ENCODE results near the gene NCAPD3. TPM values are rescaled to one million over a fixed set of nuclear protein-coding genes. Genes with fewer than 3 reads are reported as not detected.

The NCAPD3 gene
- total RNA-seq, 1 experiment from 2014 or later = 52.2 TPM

DNA sequence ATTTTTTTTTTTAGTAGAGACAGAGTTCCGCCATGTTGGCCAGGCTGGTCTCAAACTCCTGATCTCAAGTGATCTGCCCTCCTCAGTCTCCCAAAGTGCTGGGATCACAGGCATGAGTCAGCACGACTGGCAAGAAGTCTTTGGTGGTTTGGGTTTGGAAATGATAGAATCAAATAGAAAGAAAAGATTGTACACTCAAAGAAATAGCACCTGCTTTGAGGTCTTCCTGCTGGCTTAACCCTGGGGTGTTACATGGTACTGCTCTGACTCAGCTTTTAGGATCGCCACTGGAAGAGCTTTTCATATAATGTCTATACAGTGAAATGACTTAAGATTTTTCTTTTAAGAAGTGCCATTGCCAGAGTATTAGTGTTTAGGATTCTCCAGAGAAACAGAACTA, 104.7 kb downstream of the NCAPD3 start:
- H3K27me3 ChIP-seq (ENCODE audit: insufficient read depth, low read length) = peaks cover 3% of the 10 kb centered on the region; the same call in 1 of the 2 replicates
- no peaks in the 10 kb centered on the region for H4K20me1 ChIP-seq (ENCODE audit: control insufficient read depth, insufficient read depth, insufficient read length)
- TF ChIP-seq, protein P1, sequence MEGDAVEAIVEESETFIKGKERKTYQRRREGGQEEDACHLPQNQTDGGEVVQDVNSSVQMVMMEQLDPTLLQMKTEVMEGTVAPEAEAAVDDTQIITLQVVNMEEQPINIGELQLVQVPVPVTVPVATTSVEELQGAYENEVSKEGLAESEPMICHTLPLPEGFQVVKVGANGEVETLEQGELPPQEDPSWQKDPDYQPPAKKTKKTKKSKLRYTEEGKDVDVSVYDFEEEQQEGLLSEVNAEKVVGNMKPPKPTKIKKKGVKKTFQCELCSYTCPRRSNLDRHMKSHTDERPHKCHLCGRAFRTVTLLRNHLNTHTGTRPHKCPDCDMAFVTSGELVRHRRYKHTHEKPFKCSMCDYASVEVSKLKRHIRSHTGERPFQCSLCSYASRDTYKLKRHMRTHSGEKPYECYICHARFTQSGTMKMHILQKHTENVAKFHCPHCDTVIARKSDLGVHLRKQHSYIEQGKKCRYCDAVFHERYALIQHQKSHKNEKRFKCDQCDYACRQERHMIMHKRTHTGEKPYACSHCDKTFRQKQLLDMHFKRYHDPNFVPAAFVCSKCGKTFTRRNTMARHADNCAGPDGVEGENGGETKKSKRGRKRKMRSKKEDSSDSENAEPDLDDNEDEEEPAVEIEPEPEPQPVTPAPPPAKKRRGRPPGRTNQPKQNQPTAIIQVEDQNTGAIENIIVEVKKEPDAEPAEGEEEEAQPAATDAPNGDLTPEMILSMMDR (conservative IDR thresholded peaks at IDR 0.05) = no peak
- H3K9me3 ChIP-seq (ENCODE audit: control insufficient read depth, low read depth, low read length) = no peaks in the 10 kb centered on the region
- no peak overlapping the region for H3K4me3 Mint-ChIP-seq
- H3K9ac ChIP-seq (ENCODE audit: extremely low read depth, insufficient read length, low read length) = no peak overlapping the region
- H3K4me2 ChIP-seq (ENCODE audit: insufficient read depth, insufficient read length, low read length) = no peak overlapping the region
- H3K14ac ChIP-seq (ENCODE audit: insufficient read depth, low read length) = no peak overlapping the region
- H2BK120ac ChIP-seq (ENCODE audit: low read depth, low read length, poor library complexity, severe bottlenecking) = no peak overlapping the region
- no peak overlapping the region for H2AFZ ChIP-seq (ENCODE audit: low read length)
- H3K27me3 Mint-ChIP-seq (ENCODE audit: low read depth) = peaks cover 10% of the 10 kb centered on the region
- no peak overlapping the region for H3K23ac ChIP-seq (ENCODE audit: insufficient read length, low read depth, low read length)
- no peak overlapping the region for H3T11ph ChIP-seq (ENCODE audit: low read length)
- no peak overlapping the region for H3K56ac ChIP-seq (ENCODE audit: insufficient read length, low read depth, low read length)
- H4K8ac ChIP-seq (replicated peaks; ENCODE audit: insufficient read length, low read depth, low read length) = no peak overlapping the region
- H2AK5ac ChIP-seq (ENCODE audit: insufficient read length, low read length) = no peak overlapping the region
- H3K18ac ChIP-seq (ENCODE audit: insufficient read length, low read depth, low read length) = no peak overlapping the region
- no peak overlapping the region for H3K4ac ChIP-seq (ENCODE audit: low read depth, low read length)
- DNase-seq = no peak
- H3K79me1 ChIP-seq (ENCODE audit: insufficient read depth, low read depth, low read length, poor library complexity, severe bottlenecking) = peaks cover 3% of the 10 kb centered on the region
- H2BK5ac ChIP-seq (ENCODE audit: insufficient read length, low read length) = no peak overlapping the region
- WGBS (ENCODE audit: extremely low coverage, insufficient read length, low lambda C conversion rate) = no CpG with 5 or more reads among the region's 3 CpGs
- no peak overlapping the region for H4K5ac ChIP-seq (ENCODE audit: insufficient read length, low read depth, low read length)
- H3K79me2 ChIP-seq (ENCODE audit: insufficient read depth, low read length) = no peaks in the 10 kb centered on the region
- peaks cover 30 to 45% of the 10 kb centered on the region in 2 experiments for H3K4me1 Mint-ChIP-seq
- no peaks in the 10 kb centered on the region for H3K36me3 Mint-ChIP-seq (ENCODE audit: insufficient read depth in 1 of 3, low read depth in 3 of 3)
- no peaks in the 10 kb centered on the region for H3K9me3 Mint-ChIP-seq
- H2BK12ac ChIP-seq (ENCODE audit: insufficient read length, low read depth, low read length) = no peak overlapping the region
- no peak overlapping the region for H2BK15ac ChIP-seq (ENCODE audit: low read depth, low read length)
- no peak overlapping the region for H2BK20ac ChIP-seq (ENCODE audit: low read depth, low read length, poor library complexity, severe bottlenecking)
- no peaks in the 10 kb centered on the region for H3K23me2 ChIP-seq (ENCODE audit: insufficient read length, low read depth, low read length, poor library complexity, severe bottlenecking)
- H4K91ac ChIP-seq (ENCODE audit: insufficient read length, low read depth, low read length) = no peak overlapping the region
- H3K4me1 ChIP-seq (ENCODE audit: insufficient read depth, low read length) = peaks cover 3% of the 10 kb centered on the region; the same call in 1 of the 2 replicates
- H3K27ac Mint-ChIP-seq = peak overlapping the region in 1 of 3 experiments; percentile 17; a peak in 3 of 7 replicates
- H3K27ac ChIP-seq (ENCODE audit: insufficient read length, low read depth, low read length) = no peak overlapping the region
